ENCODE data around the gene MADD. TPM values are rescaled to one million over a fixed set of nuclear protein-coding genes. Genes with fewer than 3 reads are reported as not detected.

Gene MADD
- total RNA-seq, 1 experiment from 2014 or later: 31.2 TPM

DNA sequence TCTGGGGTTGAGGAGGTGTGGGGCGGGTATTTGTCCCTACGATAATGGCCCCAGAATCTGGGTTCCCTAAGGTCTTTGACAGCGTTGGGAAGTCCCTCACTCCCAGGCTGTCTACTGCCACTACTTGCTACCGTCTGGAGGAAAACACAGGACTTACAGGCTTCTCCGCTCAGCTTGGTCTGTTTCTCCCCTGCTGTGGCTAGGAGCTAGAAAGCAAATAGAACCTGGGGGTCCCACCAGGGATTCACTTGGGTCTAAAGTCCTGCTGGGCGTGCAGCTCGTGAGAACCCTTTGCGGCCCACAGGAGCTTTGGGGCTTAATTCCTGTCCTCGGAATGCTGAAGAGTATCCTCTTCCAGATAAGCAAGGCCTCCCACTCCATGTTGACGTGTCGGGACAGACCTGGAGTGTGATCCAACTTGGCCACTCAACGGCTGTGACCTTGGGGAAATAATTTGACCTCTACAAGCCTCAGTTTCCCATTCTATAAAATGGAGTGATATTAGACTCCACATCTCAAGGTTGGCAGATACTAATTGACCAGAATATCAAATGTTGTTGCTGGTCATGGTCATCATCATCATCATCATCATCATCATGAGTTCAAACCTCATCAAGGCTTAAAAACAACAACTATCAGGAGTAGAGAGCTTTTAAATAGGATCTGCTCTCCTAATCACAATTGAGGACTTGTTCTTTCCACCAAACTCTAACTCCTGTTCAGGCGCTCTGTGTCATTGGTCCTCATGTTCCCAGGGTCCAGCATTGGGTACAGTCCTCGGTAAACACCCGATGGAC lies 84.2 kb downstream of the MADD start:
- H3K9me2 ChIP-seq (replicated peaks; ENCODE audit: insufficient read depth, low read length): no peaks in the 10 kb centered on the region
- H3K27ac ChIP-seq (ENCODE audit: low read length): no peak overlapping the region
- H3K9me3 ChIP-seq (ENCODE audit: low read length): no peaks in the 10 kb centered on the region
- no peak overlapping the region for H2AFZ ChIP-seq (ENCODE audit: low read length)
- H3K4me2 ChIP-seq (ENCODE audit: low read depth, low read length, poor library complexity, severe bottlenecking): no peak overlapping the region
- DNase-seq: no peak
- no peaks in the 10 kb centered on the region for H4K20me1 ChIP-seq (ENCODE audit: insufficient read depth, low read depth, low read length)
- H3K4me1 ChIP-seq (ENCODE audit: low read length): peaks cover 5% of the 10 kb centered on the region
- peaks cover 3% of the 10 kb centered on the region; the same call in 1 of the 2 replicates for H3K36me3 ChIP-seq (ENCODE audit: insufficient read depth, low read length)
- H3K9ac ChIP-seq (ENCODE audit: low read length): no peak overlapping the region
- no peaks in the 10 kb centered on the region for H3K79me2 ChIP-seq (ENCODE audit: low read length)
- no peaks in the 10 kb centered on the region for H3K27me3 ChIP-seq (ENCODE audit: low read length)
- H3K4me3 ChIP-seq (ENCODE audit: low read length): no peak overlapping the region

DNA sequence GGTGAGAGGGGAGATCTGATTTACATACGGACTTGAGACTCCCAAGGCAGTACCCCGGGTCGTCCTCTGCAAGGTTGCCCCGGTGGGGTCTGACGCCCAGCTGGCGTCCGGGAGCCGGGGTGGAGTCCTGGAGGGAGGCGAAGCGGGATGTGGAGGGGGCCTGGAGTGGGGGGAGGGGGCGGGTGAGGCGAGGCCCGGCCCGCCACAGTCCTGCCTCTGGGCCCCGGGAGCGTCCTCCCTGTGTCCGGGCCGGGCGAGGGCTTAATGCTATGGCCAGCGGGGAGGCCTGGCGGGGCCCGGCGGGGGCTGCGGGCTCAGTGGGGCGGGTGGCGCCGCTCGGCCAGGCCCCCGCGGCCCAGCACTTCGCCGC lies 85.0 kb downstream of the MADD start:
- DNase-seq: no peak
- no peak overlapping the region for H3K4me3 ChIP-seq (ENCODE audit: low read length)
- H3K27ac ChIP-seq (ENCODE audit: low read length): no peak overlapping the region
- no peaks in the 10 kb centered on the region for H4K20me1 ChIP-seq (ENCODE audit: insufficient read depth, low read depth, low read length)
- no peaks in the 10 kb centered on the region for H3K4me1 ChIP-seq (ENCODE audit: low read length)
- H3K9me2 ChIP-seq (replicated peaks; ENCODE audit: insufficient read depth, low read length): no peaks in the 10 kb centered on the region
- H3K36me3 ChIP-seq (ENCODE audit: insufficient read depth, low read length): peaks cover 6% of the 10 kb centered on the region; the same call in 1 of the 2 replicates
- H3K79me2 ChIP-seq (ENCODE audit: low read length): no peaks in the 10 kb centered on the region; the same call in 1 of the 2 replicates
- no peak overlapping the region for H2AFZ ChIP-seq (ENCODE audit: low read length)
- H3K9me3 ChIP-seq (ENCODE audit: low read length): no peaks in the 10 kb centered on the region
- H3K4me2 ChIP-seq (ENCODE audit: low read depth, low read length, poor library complexity, severe bottlenecking): no peak overlapping the region
- no peak overlapping the region for H3K9ac ChIP-seq (ENCODE audit: low read length)
- no peaks in the 10 kb centered on the region for H3K27me3 ChIP-seq (ENCODE audit: low read length)

DNA sequence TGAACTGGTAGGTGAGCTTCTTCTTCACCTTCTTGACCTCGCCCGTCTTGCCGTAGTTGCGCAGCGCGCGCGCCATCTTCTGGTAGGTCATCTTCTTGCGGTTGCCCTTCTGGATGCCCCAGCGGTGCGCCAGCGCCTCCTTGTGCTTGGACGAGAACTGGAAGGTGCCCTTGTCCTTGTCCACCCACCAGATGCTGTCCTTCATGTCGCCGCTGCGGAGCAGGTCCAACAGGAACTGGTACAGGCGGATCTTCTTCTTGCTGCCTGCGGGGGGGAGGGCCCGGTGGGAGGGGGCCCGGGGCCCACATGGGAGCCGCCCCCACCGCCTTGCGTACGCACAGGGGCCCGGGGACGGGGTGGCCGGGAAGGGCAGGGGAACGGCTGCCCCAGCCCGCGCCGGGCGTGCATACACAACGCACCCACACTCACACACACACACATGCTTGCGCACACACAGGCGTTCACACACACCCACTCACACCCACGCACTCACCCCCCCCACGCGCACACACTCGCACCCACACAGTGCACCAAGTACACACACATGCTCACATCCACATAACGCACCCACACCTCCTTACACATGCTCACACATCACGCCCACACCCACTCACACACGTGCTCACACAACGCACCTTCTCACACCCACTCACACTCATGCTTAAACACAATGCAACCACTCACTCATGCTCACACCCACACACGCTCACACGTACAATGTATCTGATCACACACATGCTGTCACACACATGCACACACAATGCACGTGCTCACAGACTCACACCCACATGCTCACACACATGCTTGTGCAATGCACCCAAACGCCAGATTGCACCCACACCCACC lies 85.6 kb downstream of the MADD start:
- H3K27me3 ChIP-seq (ENCODE audit: low read length): no peaks in the 10 kb centered on the region
- peaks cover 3% of the 10 kb centered on the region; the same call in 1 of the 2 replicates for H3K79me2 ChIP-seq (ENCODE audit: low read length)
- no peak overlapping the region for H3K4me3 ChIP-seq (ENCODE audit: low read length)
- no peaks in the 10 kb centered on the region for H3K9me2 ChIP-seq (replicated peaks; ENCODE audit: insufficient read depth, low read length)
- peak; percentile 58 for DNase-seq
- no peaks in the 10 kb centered on the region for H3K9me3 ChIP-seq (ENCODE audit: low read length)
- no peak overlapping the region for H2AFZ ChIP-seq (ENCODE audit: low read length)
- H3K4me1 ChIP-seq (ENCODE audit: low read length): no peaks in the 10 kb centered on the region
- peaks cover 10% of the 10 kb centered on the region; the same call in 1 of the 2 replicates for H3K36me3 ChIP-seq (ENCODE audit: insufficient read depth, low read length)
- H4K20me1 ChIP-seq (ENCODE audit: insufficient read depth, low read depth, low read length): no peaks in the 10 kb centered on the region
- no peak overlapping the region for H3K9ac ChIP-seq (ENCODE audit: low read length)
- no peak overlapping the region for H3K27ac ChIP-seq (ENCODE audit: low read length)
- H3K4me2 ChIP-seq (ENCODE audit: low read depth, low read length, poor library complexity, severe bottlenecking): no peak overlapping the region

DNA sequence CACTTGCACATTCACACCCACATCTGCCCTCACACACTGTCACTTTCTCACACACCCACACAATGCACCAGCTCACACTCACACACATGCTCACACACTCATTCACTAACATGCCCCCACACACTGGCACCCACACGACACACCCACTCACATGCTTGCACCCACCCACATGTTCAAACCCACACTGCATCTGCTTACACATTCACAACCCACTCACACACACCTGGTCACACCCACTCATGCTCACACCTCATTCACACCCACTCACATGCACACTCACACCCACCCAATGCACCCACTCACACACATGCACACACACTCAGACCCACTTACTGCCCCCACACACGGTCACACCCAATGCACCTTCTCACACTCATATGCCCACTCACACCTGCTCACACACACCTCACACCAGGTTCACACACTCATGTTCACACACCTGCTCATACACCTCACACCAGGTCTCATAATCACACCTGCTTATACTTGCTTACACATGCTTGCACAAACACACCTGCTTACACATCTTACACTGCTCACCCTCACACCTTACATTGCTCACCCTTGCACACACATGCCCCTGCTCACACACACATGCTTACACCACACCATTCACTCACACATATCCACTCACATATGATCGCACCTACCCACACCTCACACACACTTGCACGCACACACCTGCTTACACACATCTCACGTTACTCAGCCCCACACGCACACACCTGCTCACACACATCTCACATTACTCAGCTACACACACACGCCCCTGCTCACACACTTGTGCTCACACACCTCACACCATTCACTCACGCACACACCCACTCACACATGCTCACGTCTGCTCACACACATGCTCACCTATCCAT lies 86.4 kb downstream of the MADD start:
- Histone ChIP-seq H3K4me1 (ENCODE audit: low read length) (no peaks in the 10 kb centered on the region), H3K27ac (ENCODE audit: low read length) (no peak overlapping the region), H3K4me3 (ENCODE audit: low read length) (no peak overlapping the region), H3K36me3 (ENCODE audit: insufficient read depth, low read length) (peaks cover 14% of the 10 kb centered on the region; the same call in 1 of the 2 replicates), H4K20me1 (ENCODE audit: insufficient read depth, low read depth, low read length) (no peaks in the 10 kb centered on the region), H3K9me3 (ENCODE audit: low read length) (no peaks in the 10 kb centered on the region), H2AFZ (ENCODE audit: low read length) (no peak overlapping the region), H3K9me2 (replicated peaks; ENCODE audit: insufficient read depth, low read length) (no peaks in the 10 kb centered on the region), H3K4me2 (ENCODE audit: low read depth, low read length, poor library complexity, severe bottlenecking) (no peak overlapping the region), H3K27me3 (ENCODE audit: low read length) (no peaks in the 10 kb centered on the region), H3K79me2 (ENCODE audit: low read length) (peaks cover 7% of the 10 kb centered on the region), H3K9ac (ENCODE audit: low read length) (no peak overlapping the region)
- DNase-seq: no peak

DNA sequence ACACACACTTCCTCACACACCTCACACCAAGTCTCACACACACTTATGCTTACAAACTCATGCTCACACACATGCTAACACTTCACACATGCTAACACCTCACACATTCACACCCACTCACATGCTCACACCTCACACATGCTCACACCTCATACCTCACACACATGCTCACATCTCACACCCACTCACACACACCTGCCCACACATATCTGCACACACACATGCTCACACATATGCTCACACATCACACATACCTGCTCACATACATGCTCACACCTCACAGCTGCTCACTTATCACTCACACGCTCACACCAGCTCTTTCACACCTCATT lies 87.0 kb downstream of the MADD start:
- no peaks in the 10 kb centered on the region for H4K20me1 ChIP-seq (ENCODE audit: insufficient read depth, low read depth, low read length)

DNA sequence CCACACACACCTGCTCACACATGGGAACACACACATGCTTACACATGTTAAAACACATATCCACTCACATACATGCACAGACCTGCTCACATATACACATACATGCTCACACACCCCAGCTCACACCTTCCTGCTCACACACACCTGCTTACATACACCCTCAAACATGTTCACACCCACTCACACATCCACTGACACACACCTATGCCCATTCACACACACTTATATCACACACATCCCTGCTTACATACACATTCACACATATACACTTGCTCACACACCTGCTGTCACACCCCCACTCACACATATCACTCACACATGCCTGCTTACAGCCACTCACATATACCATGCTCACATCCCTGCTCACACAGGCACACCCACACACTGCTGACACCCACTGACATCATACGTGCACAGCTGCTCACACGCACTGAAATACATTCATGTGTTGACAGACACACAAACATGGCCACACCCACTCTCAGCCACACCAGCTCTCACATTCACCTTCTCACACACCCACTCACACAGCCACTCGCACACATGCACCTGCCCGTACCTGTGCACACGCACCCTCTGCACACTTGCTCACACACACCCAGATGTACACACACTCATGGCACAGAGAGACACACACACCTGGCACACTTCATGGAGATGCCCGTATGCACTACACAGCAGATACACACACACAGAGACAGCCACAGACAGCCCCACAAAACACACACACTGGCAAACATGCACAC lies 88.2 kb downstream of the MADD start:
- Histone ChIP-seq H4K20me1 (ENCODE audit: insufficient read depth, low read depth, low read length) (no peaks in the 10 kb centered on the region), H3K79me2 (ENCODE audit: low read length) (peaks cover 20% of the 10 kb centered on the region), H2AFZ (ENCODE audit: low read length) (no peak overlapping the region), H3K27ac (ENCODE audit: low read length) (no peak overlapping the region), H3K27me3 (ENCODE audit: low read length) (no peaks in the 10 kb centered on the region), H3K4me2 (ENCODE audit: low read depth, low read length, poor library complexity, severe bottlenecking) (no peak overlapping the region), H3K36me3 (ENCODE audit: insufficient read depth, low read length) (peaks cover 20% of the 10 kb centered on the region; the same call in 1 of the 2 replicates), H3K9me2 (replicated peaks; ENCODE audit: insufficient read depth, low read length) (no peaks in the 10 kb centered on the region), H3K9ac (ENCODE audit: low read length) (no peak overlapping the region), H3K4me1 (ENCODE audit: low read length) (no peaks in the 10 kb centered on the region), H3K4me3 (ENCODE audit: low read length) (no peak overlapping the region), H3K9me3 (ENCODE audit: low read length) (no peaks in the 10 kb centered on the region)
- DNase-seq: no peak

More for the DNA sequence above, 87.0 kb downstream of the MADD start:
- Histone ChIP-seq H3K79me2 (ENCODE audit: low read length) (peaks cover 13% of the 10 kb centered on the region), H3K36me3 (ENCODE audit: insufficient read depth, low read length) (peaks cover 17% of the 10 kb centered on the region; the same call in 1 of the 2 replicates), H3K4me3 (ENCODE audit: low read length) (no peak overlapping the region), H3K4me2 (ENCODE audit: low read depth, low read length, poor library complexity, severe bottlenecking) (no peak overlapping the region), H3K4me1 (ENCODE audit: low read length) (no peaks in the 10 kb centered on the region), H3K27ac (ENCODE audit: low read length) (no peak overlapping the region), H2AFZ (ENCODE audit: low read length) (no peak overlapping the region), H3K9me3 (ENCODE audit: low read length) (no peaks in the 10 kb centered on the region), H3K9ac (ENCODE audit: low read length) (no peak overlapping the region), H3K9me2 (replicated peaks; ENCODE audit: insufficient read depth, low read length) (no peaks in the 10 kb centered on the region), H3K27me3 (ENCODE audit: low read length) (no peaks in the 10 kb centered on the region)
- DNase-seq: no peak

DNA sequence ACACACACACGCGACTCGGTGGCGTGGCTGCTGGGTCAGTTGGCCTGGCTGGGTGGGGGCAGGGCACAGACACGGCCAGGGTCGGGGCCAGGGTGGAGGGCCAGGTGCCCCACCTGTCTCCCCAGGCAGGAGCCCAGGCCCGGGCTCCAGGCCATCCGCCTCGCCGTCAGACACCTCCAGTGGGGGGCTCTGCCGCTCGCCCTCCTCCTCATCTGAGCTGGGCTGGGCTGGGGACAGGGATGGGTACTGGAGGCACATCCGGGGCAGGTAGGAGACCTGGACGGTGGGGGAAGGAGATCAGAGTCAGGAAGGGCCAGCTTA lies 88.8 kb downstream of the MADD start:
- Histone ChIP-seq H2AFZ (ENCODE audit: low read length) (no peak overlapping the region), H3K4me1 (ENCODE audit: low read length) (no peaks in the 10 kb centered on the region), H3K79me2 (ENCODE audit: low read length) (peaks cover 24% of the 10 kb centered on the region), H3K36me3 (ENCODE audit: insufficient read depth, low read length) (peaks cover 20% of the 10 kb centered on the region; the same call in 1 of the 2 replicates), H3K27me3 (ENCODE audit: low read length) (no peaks in the 10 kb centered on the region), H3K4me3 (ENCODE audit: low read length) (no peak overlapping the region), H3K9me3 (ENCODE audit: low read length) (no peaks in the 10 kb centered on the region), H3K9me2 (replicated peaks; ENCODE audit: insufficient read depth, low read length) (no peaks in the 10 kb centered on the region), H3K4me2 (ENCODE audit: low read depth, low read length, poor library complexity, severe bottlenecking) (no peak overlapping the region), H3K27ac (ENCODE audit: low read length) (no peak overlapping the region), H3K9ac (ENCODE audit: low read length) (no peak overlapping the region), H4K20me1 (ENCODE audit: insufficient read depth, low read depth, low read length) (no peaks in the 10 kb centered on the region)
- no peak for DNase-seq

Data from Karpas-422 (cell line).